Activated effector memory CD4-positive, alpha-beta T cell treated with anti-CD3 and anti-CD28 coated beads, Interleukin-2, amount 50 U/mL, for 16 hours (primary cell): ENCODE data around the gene ENOX2.
"Not testable (repeated sequence)": the region's sequence is repeated elsewhere in the genome, so short reads cannot be mapped to it uniquely, and the experiment has no call there.

Experiments used
- DNase-seq: peaks from one replicate; pipeline ENCODE4 v3.0.0-alpha.2; 2020

The ENOX2 gene

DNA sequence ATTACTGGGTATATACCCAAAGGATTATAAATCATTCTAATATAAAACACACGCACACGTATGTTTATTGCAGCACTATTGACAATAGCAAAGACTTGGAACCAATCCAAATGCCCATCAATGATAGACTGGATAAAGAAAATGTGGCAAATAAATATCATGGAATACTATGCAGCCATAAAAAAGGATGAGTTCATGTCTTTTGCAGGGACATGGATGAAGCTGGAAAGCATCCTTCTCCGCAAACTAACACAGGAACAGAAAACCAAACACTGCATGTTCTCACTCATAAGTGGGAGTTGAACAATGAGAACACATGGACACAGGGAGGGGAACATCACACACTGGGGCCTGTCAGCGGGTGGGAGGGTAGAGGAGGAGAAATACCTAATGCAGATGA lies 83.6 kb downstream of the ENOX2 start:
- not testable (repeated sequence) for DNase-seq

DNA sequence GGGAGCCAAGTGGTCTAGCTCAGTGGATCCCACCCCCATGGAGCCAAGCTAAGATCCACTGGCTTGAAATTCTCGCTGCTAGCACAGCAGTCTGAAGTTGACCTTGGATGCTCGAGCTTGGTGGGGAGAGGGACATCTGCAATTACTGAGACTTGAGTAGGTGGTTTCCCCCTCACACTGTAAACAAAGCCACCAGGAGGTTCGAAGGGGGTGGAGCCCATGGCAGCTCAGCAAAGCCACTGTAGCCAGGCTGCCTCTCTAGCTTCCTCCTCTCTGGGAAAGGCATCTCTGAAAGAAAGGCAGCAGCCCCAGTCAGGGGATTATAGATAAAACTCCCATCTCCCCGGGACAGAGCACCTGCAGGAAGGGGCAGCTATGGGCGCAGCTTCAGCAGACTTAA lies 89.1 kb downstream of the ENOX2 start:
- not testable (repeated sequence) for DNase-seq

DNA sequence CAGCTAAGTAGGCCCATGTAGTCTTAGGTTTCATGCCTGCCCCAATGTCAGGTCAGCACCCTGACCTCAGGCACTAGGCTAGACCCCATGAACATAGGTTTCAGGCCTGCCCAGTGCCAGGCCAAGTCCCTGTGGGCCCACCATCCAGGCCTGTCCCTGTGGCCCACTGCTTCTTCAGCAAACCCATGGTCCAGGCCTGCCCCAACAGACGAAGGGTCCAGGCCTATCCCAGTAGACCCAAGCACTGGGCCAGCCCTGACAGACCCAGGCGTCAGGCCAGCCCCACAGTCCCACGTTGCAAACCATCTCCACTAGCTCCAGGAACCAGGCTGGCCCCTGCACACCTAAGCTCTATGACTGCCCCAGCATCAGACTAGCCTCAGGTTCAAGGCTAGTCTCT lies 92.4 kb downstream of the ENOX2 start:
- DNase-seq, result no peak

DNA sequence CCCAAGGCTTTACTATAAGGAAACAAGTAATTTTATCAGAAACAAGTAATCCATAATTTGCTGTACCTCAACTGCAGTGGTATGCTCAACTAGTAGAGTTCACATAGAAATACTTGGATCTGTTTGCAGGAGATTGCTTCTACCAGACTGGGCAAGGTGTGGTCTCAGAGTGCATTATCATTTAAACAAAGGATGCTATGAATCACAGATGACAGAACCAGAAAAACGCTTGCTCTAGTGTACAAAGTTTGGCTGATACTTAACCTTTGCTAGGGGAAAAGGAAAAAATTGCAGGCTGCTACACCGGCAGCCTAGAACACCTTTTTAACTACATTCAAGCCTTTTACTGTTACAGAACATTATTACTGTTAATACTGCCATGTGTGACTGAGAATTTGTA lies 97.1 kb downstream of the ENOX2 start:
- DNase-seq, result no peak

DNA sequence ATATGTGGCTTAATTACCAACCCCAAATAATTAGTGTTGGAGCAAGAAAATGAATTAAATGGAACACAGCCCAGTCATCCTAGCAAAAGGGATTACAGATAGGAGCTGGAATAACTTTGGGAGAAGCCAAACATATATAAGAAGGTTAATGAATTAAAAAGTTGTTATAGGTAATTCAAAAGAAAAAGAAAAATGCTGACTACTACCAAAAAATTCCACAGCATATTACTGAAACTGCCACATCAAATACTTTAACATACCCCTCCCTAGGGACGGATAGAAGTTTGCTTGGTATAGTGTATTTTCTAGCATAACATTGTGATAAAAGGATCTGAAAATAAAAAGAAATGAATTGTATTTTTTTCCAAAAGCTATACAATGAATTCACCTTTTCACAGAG lies 99.5 kb downstream of the ENOX2 start:
- DNase-seq, result no peak

DNA sequence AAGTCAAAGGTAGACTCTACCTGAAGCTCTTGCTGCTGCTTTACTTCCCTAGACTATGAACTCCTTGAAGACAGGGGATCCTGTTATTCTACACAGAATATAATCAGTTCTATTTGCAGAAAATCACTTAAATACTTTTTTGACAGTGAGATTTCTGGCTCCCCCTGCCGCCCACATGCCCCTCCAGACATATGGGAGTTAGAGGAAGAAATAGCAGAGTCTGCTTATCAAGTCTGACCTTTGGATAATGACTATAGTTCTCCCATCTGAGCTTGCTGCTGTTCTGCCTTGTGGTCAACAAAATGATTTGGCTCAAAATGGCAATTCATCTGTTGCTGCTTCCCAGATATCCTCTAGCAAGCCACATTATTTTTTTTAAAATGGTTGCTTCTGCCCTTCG lies 101.1 kb downstream of the ENOX2 start:
- no peak for DNase-seq

DNA sequence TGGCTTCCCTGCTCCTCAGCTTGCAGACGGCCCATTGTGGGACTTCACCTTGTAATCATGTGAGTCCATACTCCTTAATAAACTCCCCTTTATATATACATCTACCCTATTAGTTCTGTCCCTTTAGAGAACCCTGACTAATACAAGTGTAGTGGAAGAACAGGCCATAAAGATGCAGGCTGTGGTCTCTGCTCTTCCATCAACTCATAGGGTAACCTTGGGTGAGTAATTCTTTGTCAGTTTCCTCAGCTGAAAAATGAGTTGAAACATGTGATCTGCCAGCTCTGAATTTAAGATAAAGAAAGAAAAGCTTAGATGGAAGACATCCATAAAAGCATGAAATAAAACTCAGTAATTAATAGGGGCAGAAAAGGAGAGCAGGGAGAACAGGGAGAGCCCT lies 103.6 kb downstream of the ENOX2 start:
- no peak for DNase-seq

DNA sequence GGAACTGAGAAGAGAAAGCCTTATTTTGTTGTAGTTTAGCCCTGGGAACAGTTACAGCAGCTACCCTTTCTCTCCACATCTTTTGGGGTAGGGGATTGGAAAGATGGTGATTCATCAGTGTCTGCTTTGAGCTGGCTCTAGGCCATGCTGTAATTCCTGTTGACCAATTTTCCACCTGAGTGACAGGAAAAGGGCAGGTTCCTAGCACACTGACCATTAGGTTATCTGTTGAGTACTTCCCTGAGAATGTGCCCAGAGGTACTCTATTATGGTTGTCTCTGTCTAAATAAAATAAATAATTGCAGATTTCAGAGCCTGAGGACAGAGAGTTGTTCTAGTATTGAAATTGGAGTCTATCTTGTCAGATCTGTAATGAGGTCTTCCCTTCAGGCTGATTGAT lies 109.0 kb downstream of the ENOX2 start:
- DNase-seq, result no peak

DNA sequence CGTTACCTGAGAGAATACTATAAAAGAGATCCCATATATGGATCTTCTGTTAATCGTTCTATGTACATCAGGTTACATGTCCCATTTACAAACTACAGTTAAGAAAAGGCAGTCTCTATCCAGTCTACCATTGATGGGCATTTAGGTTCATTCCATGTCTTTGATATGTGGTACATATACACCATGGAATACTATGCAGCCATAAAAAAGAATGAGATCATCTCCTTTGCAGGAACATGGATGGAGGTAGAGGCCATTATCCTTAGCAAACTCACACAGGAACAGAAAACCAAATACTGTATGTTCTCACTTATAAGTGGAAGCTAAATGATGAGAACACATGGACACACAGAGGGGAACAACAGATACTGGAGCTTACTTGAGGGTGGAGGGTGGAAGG lies 111.1 kb downstream of the ENOX2 start:
- not testable (repeated sequence) for DNase-seq

DNA sequence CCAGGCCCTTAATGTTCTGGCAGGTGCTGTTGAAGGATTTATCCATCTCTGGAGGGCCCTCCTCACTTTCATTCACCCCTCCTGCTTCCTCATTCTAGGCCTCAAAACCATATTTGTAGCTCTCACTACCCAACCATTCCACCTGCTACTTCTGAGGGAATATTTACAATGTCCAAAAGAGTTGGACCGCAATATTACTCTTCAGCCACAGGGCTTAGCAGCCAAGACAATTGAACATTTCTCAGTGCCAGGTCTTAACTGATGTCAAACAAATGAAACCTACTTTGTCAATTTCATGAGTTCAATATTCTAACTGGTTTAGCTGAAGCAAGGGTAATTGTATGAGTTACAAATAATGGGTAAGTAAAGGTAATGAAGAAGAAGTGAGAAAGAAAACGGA lies 113.2 kb downstream of the ENOX2 start:
- DNase-seq, result no peak

DNA sequence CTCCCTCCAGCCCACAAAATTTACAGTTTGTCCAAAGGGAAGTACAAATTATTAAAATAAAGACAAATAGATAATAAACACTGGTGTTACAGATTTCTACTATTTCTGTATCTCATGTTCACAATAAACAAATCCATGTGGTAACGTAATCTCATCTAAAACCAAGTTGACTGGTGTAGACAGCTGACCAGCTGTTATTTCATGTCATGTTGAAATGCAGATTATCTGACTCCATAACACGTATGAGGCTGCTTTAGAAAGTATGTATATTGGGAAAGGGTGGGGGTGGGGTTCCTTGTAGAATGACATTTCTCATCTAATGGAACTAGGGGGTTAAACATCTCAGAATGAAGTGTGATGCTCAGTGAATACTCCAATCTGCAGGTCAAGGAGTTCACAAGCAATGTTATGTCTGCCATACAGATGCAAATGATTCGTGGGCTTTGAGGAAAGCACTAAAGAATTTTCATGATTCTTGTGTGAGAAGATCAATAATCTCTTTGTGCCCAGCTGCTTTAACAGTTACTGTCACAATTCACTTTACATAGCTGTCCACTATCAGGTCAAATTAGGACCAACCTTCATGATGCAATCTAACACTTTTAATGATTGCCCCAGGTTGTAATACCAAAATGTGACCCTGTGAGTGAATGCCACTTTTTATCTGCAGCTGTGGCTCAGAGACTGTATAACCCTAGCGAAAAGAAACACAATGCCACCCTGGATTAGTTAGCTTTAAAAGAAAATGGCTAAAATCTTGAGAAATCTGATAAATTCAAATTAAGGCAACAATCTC lies 114.0 kb downstream of the ENOX2 start:
- no peak for DNase-seq

DNA sequence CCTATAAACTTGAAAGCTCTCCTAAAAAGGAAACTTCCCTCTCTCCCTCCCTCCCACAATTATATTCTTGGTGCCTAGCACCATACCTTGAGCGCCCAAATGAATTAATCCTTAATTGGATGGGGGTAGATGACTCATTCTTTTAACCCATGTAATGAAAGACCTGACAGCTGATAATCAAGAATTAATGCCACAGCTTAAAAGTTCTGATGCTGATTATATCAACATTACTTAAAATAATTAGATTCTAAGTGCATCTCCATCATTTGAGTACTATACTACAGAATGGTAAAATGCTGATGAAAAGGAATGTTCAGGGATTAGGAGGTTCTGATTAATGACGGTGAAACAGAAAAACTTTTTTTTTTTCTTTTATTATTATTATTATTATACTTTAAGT lies 117.0 kb downstream of the ENOX2 start:
- no peak for DNase-seq

DNA sequence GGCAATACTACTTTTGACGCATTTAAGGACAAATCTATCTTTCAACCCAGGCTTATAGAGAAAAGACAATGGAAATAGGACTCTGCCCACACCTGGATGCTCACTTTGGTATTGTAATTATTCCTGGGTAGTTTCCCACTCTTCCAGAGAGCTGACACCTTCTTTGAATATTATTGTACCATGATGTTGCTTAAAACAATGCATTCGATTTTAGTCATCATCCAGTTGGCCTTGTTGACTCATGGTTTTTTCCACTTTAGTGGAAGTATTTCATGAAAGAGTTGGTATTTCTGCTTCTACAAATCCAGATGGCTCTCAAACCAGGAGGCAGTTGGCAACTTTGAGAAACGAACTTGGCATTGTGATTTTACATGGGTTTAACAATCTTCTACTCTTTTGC lies 124.2 kb downstream of the ENOX2 start:
- DNase-seq, result no peak

DNA sequence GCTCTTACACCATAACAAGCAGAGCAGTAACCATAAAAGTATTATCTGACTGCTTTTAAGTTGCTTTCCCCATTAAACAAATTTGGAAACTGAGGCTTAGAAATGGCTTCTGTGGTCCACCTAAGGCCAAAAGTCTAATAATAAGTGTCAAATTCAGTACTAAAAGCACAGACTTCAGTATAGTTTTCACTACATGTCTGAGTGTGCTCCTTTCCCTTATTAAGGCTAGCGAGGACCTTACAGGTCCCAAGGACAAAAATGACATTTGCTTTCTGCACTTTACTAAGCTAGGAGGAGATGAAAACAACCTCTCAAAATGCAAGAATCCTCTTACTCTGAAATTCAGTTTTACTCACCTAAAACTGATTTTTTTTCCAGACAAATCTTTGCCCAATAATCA lies 127.2 kb downstream of the ENOX2 start:
- DNase-seq, result no peak

DNA sequence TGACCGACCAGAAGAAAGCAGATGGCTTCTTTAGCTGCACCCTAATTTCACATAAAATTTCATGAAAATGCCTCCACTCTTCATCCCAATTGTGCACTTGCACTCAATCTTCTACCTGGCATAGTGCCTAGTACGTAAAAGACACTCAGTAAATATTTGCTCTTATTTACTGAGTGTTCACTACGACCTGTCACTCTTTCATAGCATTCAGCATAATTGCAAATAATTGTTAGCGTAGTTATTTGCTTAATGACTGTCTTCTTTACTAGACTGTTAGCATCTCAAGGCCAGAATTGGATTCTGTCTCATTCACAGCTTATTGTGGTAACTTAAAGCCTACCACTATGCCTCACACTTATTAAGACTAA lies 130.2 kb downstream of the ENOX2 start:
- DNase-seq, result no peak

DNA sequence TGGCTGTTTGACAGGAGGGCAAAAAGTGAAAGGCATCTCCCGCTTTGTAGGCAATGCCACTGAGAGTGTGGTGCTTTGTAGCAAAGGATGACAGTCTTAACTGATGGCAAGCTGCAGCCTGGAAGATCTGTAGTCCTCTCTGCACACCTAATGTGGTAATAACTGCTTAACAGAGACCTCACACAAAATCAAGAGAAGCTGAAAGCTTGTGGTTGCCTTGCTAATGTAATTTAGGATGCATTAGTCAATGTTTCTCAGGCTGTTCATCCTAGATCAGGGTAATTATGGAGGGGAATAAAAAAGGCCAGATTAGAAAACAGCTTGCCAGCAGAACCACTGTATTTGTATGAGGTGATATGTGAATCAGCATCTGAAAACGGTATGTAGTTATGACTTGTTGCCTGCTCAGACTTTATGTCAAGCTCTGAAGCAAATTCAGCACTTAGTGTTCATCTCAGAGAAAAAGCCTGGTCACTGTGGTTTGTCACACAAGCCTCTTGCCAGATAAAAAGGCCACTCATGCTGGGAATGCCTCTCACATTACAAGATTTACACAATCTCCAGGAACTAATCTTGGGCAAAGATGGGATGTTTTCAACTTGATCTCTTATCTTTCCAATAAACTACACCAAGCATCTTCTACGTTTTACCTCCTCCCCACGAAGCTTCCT lies 130.8 kb downstream of the ENOX2 start:
- no peak for DNase-seq

DNA sequence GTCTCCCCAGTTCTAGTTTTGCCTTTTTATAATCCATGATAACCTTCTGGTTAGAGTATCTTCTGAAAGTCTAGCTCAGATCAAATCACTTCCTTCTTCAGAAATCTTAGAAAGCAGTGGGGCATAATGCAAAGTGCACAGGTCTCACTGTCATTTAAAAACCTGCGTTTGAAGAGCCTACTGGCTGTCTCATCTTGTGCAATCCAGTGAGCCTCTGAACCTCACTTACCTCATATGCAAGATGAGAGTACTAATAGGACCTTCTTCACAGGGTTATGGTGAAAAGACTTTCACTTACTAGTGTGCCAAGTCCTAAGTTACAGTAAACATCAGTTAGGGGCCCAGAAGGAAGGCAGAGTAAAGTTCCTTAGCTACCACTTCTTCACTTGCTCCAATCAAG lies 131.4 kb downstream of the ENOX2 start:
- DNase-seq, result no peak

DNA sequence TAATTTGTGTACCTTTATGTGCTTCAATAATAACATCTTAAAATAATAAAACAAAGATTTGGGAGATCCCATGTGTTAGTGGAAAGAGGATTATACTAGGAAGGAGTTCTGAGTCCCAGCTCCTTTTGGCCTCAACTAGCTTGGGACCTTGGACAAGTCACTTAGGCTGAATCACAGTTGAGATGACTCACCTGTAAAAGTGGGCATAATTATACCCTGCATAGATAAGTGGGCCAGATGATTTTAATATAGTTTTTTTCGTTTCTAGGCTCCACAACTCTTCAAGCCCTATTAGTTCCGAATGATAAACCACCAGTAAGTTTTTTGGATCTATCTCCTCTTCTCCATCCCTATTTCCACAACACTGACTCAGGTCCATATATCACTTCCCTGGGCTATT lies 131.8 kb downstream of the ENOX2 start:
- DNase-seq, result no peak

DNA sequence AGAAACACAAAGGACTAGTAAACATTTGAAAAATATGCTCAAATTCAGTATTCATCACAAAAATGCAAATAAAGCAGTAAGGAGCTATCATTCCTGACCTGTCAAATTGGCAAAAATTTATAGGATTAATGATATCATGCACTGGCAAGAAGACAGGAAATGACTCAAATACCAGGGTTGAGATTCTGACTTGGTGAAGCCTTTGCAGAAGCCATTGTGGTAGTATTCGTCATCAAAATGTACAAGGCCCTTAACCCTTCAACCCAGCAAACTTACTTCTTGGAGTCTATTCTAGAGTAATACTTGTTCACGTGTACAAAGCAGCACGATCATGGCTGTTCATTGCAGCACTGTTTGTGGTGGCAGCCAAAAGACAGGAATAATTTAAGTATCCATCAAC lies 132.4 kb downstream of the ENOX2 start:
- DNase-seq, result no peak

DNA sequence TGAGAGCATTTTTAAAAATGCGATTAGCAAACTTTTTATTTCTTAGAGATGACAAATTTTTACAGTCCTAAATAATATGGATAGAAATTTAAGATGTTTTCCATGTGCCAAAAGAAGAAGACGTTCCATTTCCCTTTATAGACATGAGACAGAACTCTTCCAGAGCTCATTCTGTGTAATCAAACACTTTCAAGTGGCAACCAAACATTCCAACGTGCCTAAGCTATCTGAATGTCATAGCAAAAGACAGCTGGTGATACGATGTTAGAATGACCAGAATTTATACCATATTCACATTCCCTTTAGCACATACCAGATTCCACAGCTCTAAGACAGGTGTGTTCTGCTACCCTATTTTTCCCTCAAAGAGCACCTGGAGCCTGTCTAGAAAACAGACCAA lies 133.2 kb downstream of the ENOX2 start:
- no peak for DNase-seq

DNA sequence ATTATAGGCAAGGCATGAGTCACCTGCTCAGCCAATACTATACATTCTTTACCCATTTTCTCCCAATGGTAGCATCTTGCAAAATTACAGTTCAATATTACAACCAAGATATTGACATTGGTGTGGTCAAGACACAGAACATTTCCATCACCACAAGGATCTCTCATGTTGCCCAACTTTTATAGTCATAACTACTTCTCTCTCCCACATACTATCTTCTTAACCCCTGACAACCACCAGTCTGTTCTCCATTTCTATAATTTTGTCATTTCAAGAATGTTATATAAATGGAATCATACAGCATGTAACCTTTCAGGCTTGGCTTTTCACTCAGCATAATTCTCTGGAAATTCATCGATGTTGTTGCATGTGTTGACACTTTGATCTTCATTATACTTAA lies 144.9 kb downstream of the ENOX2 start:
- DNase-seq, result no peak

DNA sequence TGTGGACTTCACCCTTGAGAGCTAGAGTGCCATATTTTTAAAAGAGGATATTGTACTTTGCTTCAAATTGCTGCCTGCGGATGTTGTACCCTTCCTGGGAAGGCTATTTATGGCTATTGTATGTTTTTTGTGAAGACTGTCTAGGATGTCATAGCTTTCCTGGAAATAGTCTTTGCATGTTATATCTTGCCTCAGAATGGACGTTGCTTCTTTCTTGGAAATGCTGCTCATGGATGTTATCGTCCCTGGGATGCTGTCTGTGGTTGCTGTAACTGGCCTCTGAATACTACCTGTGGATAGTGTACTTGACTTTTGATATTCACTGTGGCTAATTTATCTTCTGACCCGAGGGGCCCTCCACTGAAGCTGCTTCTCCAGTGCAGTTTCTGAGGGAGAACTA lies 146.8 kb downstream of the ENOX2 start:
- DNase-seq, result no peak

DNA sequence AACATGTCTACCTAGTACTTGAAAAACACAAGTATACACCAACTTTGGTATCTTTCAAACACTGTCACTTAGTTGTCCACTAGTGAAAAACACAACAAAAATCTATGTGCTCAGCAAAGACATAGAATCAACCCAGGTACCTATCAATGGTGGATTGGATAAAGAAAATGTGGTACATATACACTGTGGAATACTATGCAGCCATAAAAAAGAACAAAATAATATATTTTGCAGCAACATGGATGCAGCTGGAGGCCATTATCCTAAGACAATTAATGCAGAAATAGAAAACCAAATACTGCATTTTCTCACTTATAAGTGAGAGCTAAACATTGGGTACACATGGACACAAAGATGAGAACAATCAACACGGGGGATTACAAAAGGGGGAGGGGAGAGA lies 148.7 kb downstream of the ENOX2 start:
- no peak for DNase-seq

DNA sequence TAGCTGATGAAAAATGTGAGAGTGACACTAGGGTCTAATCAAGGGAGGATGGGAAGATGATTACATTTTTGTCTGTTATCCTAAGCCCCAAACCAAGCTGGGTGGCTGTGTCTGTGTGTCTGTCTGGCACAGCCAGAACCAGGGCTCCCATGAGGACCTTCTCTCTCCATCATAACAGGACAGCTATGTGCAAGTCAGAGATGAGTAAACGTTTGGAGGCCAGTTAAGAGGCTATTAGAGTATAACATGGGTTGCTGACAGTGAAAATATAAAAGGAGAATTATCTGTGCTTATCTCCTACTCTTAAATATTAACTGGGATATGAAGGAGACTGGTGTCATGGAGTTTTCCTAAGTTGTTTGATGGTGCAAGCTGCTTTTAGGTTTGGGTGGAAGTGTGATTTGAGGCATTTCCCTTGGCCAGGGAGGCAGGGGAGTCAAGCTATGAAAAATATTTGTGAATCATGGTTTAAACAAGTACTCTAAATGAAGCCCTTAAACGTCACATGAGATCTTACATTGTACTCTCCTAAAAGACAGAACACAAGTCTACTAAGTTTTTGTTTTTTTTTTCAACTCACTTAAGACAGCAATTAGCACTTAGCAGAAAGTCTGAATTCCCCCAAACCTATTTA lies 156.2 kb downstream of the ENOX2 start:
- DNase-seq, result no peak

DNA sequence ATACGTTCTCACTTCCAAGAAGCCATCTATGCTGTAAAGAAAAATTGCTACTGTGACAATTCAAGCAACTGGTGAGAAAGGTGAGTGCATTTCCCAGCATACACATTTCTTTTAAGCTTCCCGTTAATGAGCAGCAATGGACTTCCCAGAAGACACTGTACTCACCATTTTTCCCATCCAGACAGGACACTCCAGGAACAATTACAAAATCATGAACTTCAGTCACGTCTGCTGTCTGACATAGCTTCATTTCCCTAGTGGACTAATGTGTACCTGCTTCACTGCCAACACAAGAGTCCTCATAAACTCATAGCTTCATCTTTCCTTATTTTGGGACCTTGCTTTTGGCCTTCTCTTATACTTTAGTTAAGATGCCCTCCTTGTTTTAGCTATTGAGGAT lies 156.9 kb downstream of the ENOX2 start:
- no peak for DNase-seq
